Stomach (tissue), 9 donors: Measurements from ENCODE around the gene ECM2. TPM values are rescaled to one million over a fixed set of nuclear protein-coding genes. Genes with fewer than 3 reads are reported as not detected.

Source experiments
- DNase-seq, 2 donors: peaks; one replicate each; pipeline versions ENCODE4 v3.0.0 to v3.0.0-alpha.2; 2013 to 2019
- H3K27ac ChIP-seq, 5 donors: fragments of 200-600 bp in 4 of 5; sonication (generic) in 4 of 5; one replicate each; pipeline ENCODE4 v1.5.1; 2013 to 2019; ENCODE audit warnings: mild to moderate bottlenecking in 1 of 5, moderate library complexity in 1 of 5
- H3K27me3 ChIP-seq, 3 donors: fragments of 200-600 bp; sonication (generic); one replicate each; pipeline ENCODE4 v1.5.1; 2017 to 2019; ENCODE audit warnings: mixed run types in 1 of 3
- H3K36me3 ChIP-seq, 4 donors: fragments of 200-600 bp; sonication (generic); 1 replicate in 3 of 4; 2 replicates in 1 of 4; pipeline ENCODE4 v1.5.1; 2016 to 2019
- H3K4me1 ChIP-seq, 4 donors: fragments of 200-600 bp; sonication (generic); one replicate each; pipeline ENCODE4 v1.5.1; 2016 to 2019
- H3K4me3 ChIP-seq, 4 donors: fragments of 200-600 bp; sonication (generic) in 3 of 4; one replicate each; pipeline ENCODE4 v1.5.1; 2016 to 2019; ENCODE audit warnings: mild to moderate bottlenecking in 1 of 4
- H3K9me3 ChIP-seq, 4 donors: fragments of 200-600 bp; sonication (generic); one replicate each; pipeline ENCODE4 v1.5.1; 2016 to 2019
- CTCF ChIP-seq, 7 experiments: fragments of 450-650 bp in 4 of 7; fragments of 200-600 bp in 3 of 7; sonication (generic) in 3 of 7; IDR thresholded peaks; one replicate each; pipeline ENCODE4 v1.5.1; 2016 to 2019; ENCODE audit warnings: antibody characterized with exemption in 7 of 7, control low read depth in 2 of 7, mild to moderate bottlenecking in 1 of 7
- EP300 ChIP-seq: sonication (generic); formaldehyde crosslinking; IDR thresholded peaks from one replicate; pipeline ENCODE4 v1.6.1; 2017; ENCODE audit warnings: antibody characterized with exemption
- POLR2A ChIP-seq, 4 donors: fragments of 450-650 bp; IDR thresholded peaks; one replicate each; pipeline ENCODE4 v1.6.1; 2016; ENCODE audit warnings: antibody characterized with exemption in 4 of 4, control low read depth in 2 of 4, mild to moderate bottlenecking in 1 of 4, moderate library complexity in 1 of 4
- POLR2AphosphoS5 ChIP-seq, 3 donors: sonication (generic); formaldehyde crosslinking; IDR thresholded peaks; one replicate each; pipeline ENCODE4 v1.6.1; 2016; ENCODE audit warnings: antibody characterized with exemption in 3 of 3
- WGBS, 5 donors: extraction: QIAGEN DNeasy Blood & Tissue Kit in 3 of 5; methylation state at CpG; one replicate each; pipeline versions ENCODE4 v1.1.5 to v1.1.7; 2013 to 2018; 5-methylcytosine and 5-hydroxymethylcytosine counted together
- intact Hi-C: fragments of 100-400 bp; cut with DNase I; formaldehyde crosslinking; loops from one replicate; pipeline ENCODE4 v1.15.1; 2023; ENCODE audit warnings: low total_unique reads
- polyA plus RNA-seq, 3 donors: library from polyadenylated mRNA; stranded (reverse); fragments of 200-250 nt; gene quantifications; one replicate each; pipeline ENCODE4 v1.2.3, GENCODE V29; 2013
- total RNA-seq, 5 donors: library from RNA; depleted of rRNA; stranded (reverse); fragments of >200 nt; gene quantifications; one replicate each; pipeline versions ENCODE4 v1.1.0 to v1.2.3, GENCODE V29; 2014 to 2016
- donor health status: healthy with polysubstance abuse.
- donor health status: Bipolar disorder and iron deficiency.
- donor health status: healthy.

The ECM2 gene
- total and polyA plus RNA-seq, 8 donors, result 0.14 to 22.6 (median 1.0) TPM; not detected in 2

GRCh38 chr9:92527291-92527828 is 8.4 kb downstream of the ECM2 start:
- 92 to 96% (median 94%) methylated on average over 2 of the region's 2 CpGs for WGBS, 5 donors
- no peaks in the 10 kb centered on the region for H3K36me3 ChIP-seq
- no peak overlapping the region for H3K4me3 ChIP-seq
- peaks cover 0 to 6% (median 0%) of the 10 kb centered on the region in 4 donors for H3K9me3 ChIP-seq
- H3K27ac ChIP-seq, result no peak overlapping the region
- no peak for DNase-seq
- H3K4me1 ChIP-seq, result no peaks in the 10 kb centered on the region
- intact Hi-C loops, result no loop called here
- TF ChIP-seq POLR2A (IDR thresholded peaks at IDR 0.05), result no peak
- TF ChIP-seq POLR2AphosphoS5 (IDR thresholded peaks at IDR 0.05), result no peak
- no peak for TF ChIP-seq EP300
- TF ChIP-seq CTCF (IDR thresholded peaks at IDR 0.05), result no peak
- no peaks in the 10 kb centered on the region for H3K27me3 ChIP-seq

GRCh38 chr9:92525306-92525705 is 10.5 kb downstream of the ECM2 start:
- no peak overlapping the region for H3K4me3 ChIP-seq
- no peaks in the 10 kb centered on the region for H3K36me3 ChIP-seq
- no peaks in the 10 kb centered on the region for H3K9me3 ChIP-seq
- no peaks in the 10 kb centered on the region for H3K27me3 ChIP-seq
- TF ChIP-seq CTCF (IDR thresholded peaks at IDR 0.05) (no peak), POLR2AphosphoS5 (IDR thresholded peaks at IDR 0.05) (no peak), EP300 (no peak), POLR2A (IDR thresholded peaks at IDR 0.05) (no peak)
- H3K4me1 ChIP-seq, result no peaks in the 10 kb centered on the region
- intact Hi-C loops, result no loop called here
- no peak overlapping the region for H3K27ac ChIP-seq
- no peak for DNase-seq
- 94 to 98% (median 95%) methylated on average over 5 of the region's 5 CpGs for WGBS, 5 donors

GRCh38 chr9:92524881-92525280 is 10.9 kb downstream of the ECM2 start:
- intact Hi-C loops, result no loop called here
- H3K27me3 ChIP-seq, result no peaks in the 10 kb centered on the region
- WGBS, 5 donors, result 97 to 100% (median 100%) methylated on average over 1 of the region's 1 CpG
- no peaks in the 10 kb centered on the region for H3K9me3 ChIP-seq
- H3K36me3 ChIP-seq, result no peaks in the 10 kb centered on the region
- no peak overlapping the region for H3K27ac ChIP-seq
- DNase-seq, result no peak
- H3K4me1 ChIP-seq, result no peaks in the 10 kb centered on the region
- TF ChIP-seq CTCF (IDR thresholded peaks at IDR 0.05) (no peak), POLR2AphosphoS5 (IDR thresholded peaks at IDR 0.05) (no peak), EP300 (no peak), POLR2A (IDR thresholded peaks at IDR 0.05) (no peak)
- H3K4me3 ChIP-seq, result no peak overlapping the region

DNA sequence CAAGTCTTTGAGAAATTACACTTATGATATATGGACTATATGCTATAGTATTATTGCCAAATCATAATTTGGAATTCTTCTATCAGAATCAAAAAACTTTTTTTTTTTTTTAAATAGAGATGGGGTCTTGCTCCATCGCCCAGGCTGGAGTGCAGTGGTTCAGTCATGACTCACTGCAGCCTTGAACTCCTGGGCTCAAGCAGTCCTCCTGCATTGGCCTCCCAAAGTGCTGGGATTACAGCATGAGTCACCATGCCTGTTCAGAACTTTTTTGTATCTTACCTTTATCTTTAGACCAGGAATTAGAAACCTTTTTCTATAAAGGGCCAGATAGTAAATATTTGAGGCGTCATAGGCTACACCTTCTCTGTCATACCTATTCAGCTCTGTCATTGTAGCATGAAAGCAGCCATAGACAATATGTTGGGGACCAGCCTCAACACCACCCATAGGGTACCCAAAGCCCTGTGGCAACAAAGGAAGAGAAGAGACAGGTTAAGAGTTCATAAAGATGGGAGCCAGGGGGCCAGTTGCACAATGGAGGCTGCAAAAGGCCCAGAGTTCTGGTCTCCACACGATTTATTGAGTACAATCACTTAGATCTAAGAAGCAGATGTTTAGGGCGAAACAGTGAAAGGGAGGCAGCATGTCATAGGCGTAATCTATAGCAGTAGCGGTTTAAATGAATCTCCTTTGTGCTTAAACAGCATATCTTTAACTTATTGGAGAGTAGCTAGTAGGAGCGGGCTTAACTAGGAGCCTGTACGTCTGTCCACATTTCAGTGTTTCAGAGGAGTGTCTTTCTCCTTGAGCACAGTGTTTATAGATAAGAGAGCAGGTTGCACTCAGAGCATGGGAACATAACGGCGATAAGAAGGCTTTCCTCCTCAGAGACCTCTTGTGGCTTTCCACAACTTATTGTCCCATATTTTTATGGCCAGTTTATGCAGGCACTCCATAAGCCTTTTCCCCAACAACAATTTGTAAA is 12.5 kb downstream of the ECM2 start:
- TF ChIP-seq CTCF (IDR thresholded peaks at IDR 0.05) (no peak), POLR2A (IDR thresholded peaks at IDR 0.05) (no peak), POLR2AphosphoS5 (IDR thresholded peaks at IDR 0.05) (no peak), EP300 (no peak)
- Histone ChIP-seq H3K27ac (no peak overlapping the region), H3K36me3 (no peaks in the 10 kb centered on the region), H3K9me3 (no peaks in the 10 kb centered on the region), H3K4me3 (no peak overlapping the region), H3K4me1 (no peaks in the 10 kb centered on the region), H3K27me3 (no peaks in the 10 kb centered on the region)
- DNase-seq, result no peak
- intact Hi-C loops, result no loop called here
- 46 to 66% (median 55%) methylated on average over 10 of the region's 10 CpGs for WGBS, 5 donors
